8988T (cell line): ENCODE results near the gene SLC30A1.
"Not testable (repeated sequence)": the region's sequence is repeated elsewhere in the genome, so short reads cannot be mapped to it uniquely, and the experiment has no call there.

Experiments
- DNase-seq: peaks from one replicate; pipeline ENCODE4 v3.0.0; 2011

Gene SLC30A1

GRCh38 chr1:211578640-211579439 lies at the start of gene SLC30A1:
Gene SLC30A1 (minus strand): TSS chr1:211579161. CDS start chr1:211578612, 549 bp downstream.
- peak; percentile 98 for DNase-seq

GRCh38 chr1:211628417-211628816 lies 49.5 kb upstream of the SLC30A1 start:
- no peak for DNase-seq

- no peak for DNase-seq
These were observed 48.3 kb upstream of the SLC30A1 start for GRCh38 chr1:211627259-211627658.

GRCh38 chr1:211625866-211626265 lies 46.9 kb upstream of the SLC30A1 start:
- DNase-seq, result not testable (repeated sequence)

- DNase-seq, result peak; percentile 71
These were observed 46.1 kb upstream of the SLC30A1 start for GRCh38 chr1:211625040-211625439.

- DNase-seq, result no peak
These were observed 44.6 kb upstream of the SLC30A1 start for GRCh38 chr1:211623515-211623914.

- DNase-seq, result no peak
These were observed 42.7 kb upstream of the SLC30A1 start for GRCh38 chr1:211621447-211622198.

- no peak for DNase-seq
These were observed 41.1 kb upstream of the SLC30A1 start for GRCh38 chr1:211620097-211620496.

- no peak for DNase-seq
These were observed 40.4 kb upstream of the SLC30A1 start for GRCh38 chr1:211619033-211619996.

- no peak for DNase-seq
These were observed 38.0 kb upstream of the SLC30A1 start for GRCh38 chr1:211616965-211617297.

- DNase-seq, result no peak
These were observed 37.4 kb upstream of the SLC30A1 start for GRCh38 chr1:211616231-211616964.

GRCh38 chr1:211614615-211615014 lies 35.7 kb upstream of the SLC30A1 start:
- no peak for DNase-seq

GRCh38 chr1:211613951-211614350 lies 35.0 kb upstream of the SLC30A1 start:
- DNase-seq, result no peak

GRCh38 chr1:211613108-211613947 lies 34.4 kb upstream of the SLC30A1 start:
- DNase-seq, result no peak

- DNase-seq, result no peak
These were observed 33.8 kb upstream of the SLC30A1 start for GRCh38 chr1:211612786-211613107.

- DNase-seq, result no peak
These were observed 32.9 kb upstream of the SLC30A1 start for GRCh38 chr1:211611818-211612217.

- no peak for DNase-seq
These were observed 32.0 kb upstream of the SLC30A1 start for GRCh38 chr1:211610779-211611556.

- no peak for DNase-seq
These were observed 30.4 kb upstream of the SLC30A1 start for GRCh38 chr1:211609120-211610024.

- no peak for DNase-seq
These were observed 29.0 kb upstream of the SLC30A1 start for GRCh38 chr1:211607754-211608473.
